GM06990 (cell line): ENCODE measurements around the gene CUL2.
"Not testable (repeated sequence)": the region's sequence is repeated elsewhere in the genome, so short reads cannot be mapped to it uniquely, and the experiment has no call there.

Source experiments
- DNase-seq: peaks from one replicate; pipeline ENCODE4 v3.0.0-alpha.2; 2011; ENCODE audit not compliant: insufficient read length; ENCODE audit errors: extremely low read depth
- H3K27me3 ChIP-seq: replicated peaks from 2 replicates; pipeline ENCODE4 v1.6.0; 2011; ENCODE audit warnings: low read length; ENCODE audit not compliant: control insufficient read depth, insufficient read depth
- H3K36me3 ChIP-seq: 2 replicates; pipeline ENCODE4 v1.5.1; 2011; ENCODE audit warnings: low read length; ENCODE audit not compliant: control insufficient read depth, insufficient read depth
- H3K4me3 ChIP-seq: replicated peaks from 2 replicates; pipeline ENCODE4 v1.5.1; 2011; ENCODE audit warnings: low read depth, mild to moderate bottlenecking, control low read depth, low read length
- TF ChIP-seq, protein P1 (sequence below): IDR thresholded peaks from 2 replicates; pipeline ENCODE4 v1.5.1; 2011; ENCODE audit warnings: low read length, control low read depth, mild to moderate bottlenecking, inconsistent platforms; ENCODE audit not compliant: insufficient read depth, poor library complexity, severe bottlenecking

Gene CUL2

DNA sequence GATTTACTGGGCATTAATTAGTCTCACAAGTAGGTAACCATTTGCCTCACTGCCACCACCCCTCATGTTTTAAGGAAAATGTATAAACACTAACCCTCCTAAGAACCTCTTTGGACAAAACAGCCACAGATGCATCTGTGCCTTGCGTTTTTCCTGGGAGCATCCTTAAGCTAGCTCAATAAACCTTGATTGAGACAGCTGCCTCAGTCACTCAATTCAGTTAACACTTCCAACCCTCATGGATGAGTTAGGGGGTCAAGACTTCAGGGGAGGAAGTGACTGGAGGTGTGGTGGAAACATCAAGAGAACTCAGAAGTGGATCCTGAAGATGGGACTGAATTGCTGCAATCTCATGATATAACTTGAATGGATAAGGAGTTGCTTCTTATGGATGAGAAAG, 31.5 kb downstream of the CUL2 start:
- TF ChIP-seq, protein P1, sequence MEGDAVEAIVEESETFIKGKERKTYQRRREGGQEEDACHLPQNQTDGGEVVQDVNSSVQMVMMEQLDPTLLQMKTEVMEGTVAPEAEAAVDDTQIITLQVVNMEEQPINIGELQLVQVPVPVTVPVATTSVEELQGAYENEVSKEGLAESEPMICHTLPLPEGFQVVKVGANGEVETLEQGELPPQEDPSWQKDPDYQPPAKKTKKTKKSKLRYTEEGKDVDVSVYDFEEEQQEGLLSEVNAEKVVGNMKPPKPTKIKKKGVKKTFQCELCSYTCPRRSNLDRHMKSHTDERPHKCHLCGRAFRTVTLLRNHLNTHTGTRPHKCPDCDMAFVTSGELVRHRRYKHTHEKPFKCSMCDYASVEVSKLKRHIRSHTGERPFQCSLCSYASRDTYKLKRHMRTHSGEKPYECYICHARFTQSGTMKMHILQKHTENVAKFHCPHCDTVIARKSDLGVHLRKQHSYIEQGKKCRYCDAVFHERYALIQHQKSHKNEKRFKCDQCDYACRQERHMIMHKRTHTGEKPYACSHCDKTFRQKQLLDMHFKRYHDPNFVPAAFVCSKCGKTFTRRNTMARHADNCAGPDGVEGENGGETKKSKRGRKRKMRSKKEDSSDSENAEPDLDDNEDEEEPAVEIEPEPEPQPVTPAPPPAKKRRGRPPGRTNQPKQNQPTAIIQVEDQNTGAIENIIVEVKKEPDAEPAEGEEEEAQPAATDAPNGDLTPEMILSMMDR, result no peak
- Histone ChIP-seq H3K4me3 (no peak overlapping the region), H3K27me3 (no peaks in the 10 kb centered on the region), H3K36me3 (peaks cover 2% of the 10 kb centered on the region)
- no peak for DNase-seq

DNA sequence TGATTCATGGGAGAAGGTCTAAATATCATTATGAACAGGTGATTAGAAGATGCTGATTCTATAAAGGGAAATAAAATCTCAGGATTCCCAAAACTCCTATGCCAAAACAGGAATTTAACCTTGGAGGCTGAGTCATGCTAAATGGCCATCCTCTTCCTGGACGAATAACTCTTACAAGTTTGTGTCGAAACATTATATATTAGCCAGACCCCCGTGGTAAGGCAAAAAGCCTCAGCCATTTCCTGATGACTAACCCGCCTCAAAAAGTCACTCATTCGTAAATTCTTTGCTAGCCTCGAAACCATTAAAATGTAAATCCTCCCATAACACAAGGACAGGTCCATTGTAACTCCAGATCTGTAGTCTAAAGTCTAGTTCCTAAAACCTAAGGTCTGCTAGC, 32.0 kb downstream of the CUL2 start:
- Histone ChIP-seq H3K36me3 (peaks cover 2% of the 10 kb centered on the region), H3K27me3 (no peaks in the 10 kb centered on the region), H3K4me3 (no peak overlapping the region)
- DNase-seq, result no peak
- TF ChIP-seq, protein P1, result no peak

DNA sequence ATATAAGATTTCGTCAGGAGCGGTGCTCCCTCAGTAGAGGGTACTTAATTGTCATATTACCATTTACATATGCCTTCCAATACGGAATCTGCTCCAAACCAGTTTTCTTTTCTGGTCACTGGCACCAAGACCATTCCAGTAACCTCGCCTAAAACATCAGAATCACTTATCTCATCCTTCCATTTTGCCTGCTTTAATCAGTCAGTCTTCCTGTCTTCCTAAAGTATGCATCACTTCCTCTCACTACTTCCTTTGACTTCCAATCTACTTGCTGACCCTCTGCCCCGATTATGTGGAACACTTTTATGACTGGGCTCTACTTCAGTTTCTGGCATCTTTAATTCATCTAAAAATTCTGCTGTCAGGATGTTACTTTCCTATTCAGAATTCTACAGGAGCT, 33.5 kb downstream of the CUL2 start:
- Histone ChIP-seq H3K27me3 (no peaks in the 10 kb centered on the region), H3K4me3 (no peak overlapping the region), H3K36me3 (peaks cover 2% of the 10 kb centered on the region)
- no peak for DNase-seq
- TF ChIP-seq, protein P1, result no peak

DNA sequence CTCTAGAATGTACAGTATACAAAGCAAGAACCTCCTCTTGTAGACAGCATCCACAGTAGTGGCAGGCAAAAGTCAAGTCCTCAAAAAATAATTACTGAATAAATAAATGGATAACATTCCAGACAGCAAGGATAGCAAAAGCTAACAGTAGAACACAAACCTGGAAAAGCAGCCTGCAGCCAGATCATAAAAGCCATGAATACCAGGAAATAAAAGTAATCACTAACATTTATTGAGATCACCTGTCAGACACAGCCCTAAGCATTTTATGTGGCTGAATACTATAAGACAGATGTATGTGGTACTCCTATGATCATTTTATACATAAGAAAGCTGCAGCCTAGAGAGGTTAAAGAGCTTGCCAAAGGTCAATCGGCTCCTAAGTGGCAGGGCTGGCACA, 34.0 kb downstream of the CUL2 start:
- TF ChIP-seq, protein P1, result no peak
- DNase-seq, result no peak
- no peak overlapping the region for H3K4me3 ChIP-seq
- H3K36me3 ChIP-seq, result peaks cover 2% of the 10 kb centered on the region
- H3K27me3 ChIP-seq, result no peaks in the 10 kb centered on the region

DNA sequence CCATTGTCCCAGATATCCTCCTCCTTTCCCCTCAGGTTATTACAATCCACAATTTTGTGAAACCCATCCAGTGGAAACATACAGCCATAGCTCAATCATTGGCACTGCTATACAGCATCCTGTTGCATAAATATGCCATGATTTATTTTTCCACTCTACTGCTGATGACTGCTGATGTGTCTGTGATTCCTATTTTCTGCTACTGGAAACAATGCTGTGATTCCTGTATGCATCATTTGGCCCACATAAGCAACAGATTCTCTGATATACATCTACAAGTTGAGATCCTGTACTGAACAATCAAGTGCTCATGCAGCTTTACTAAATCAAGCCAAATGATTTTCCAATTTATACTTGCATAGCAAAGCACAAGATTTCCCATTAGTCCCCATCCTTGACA, 39.6 kb downstream of the CUL2 start:
- no peaks in the 10 kb centered on the region; the same call in none of the 2 replicates for H3K36me3 ChIP-seq
- TF ChIP-seq, protein P1, result no peak

DNA sequence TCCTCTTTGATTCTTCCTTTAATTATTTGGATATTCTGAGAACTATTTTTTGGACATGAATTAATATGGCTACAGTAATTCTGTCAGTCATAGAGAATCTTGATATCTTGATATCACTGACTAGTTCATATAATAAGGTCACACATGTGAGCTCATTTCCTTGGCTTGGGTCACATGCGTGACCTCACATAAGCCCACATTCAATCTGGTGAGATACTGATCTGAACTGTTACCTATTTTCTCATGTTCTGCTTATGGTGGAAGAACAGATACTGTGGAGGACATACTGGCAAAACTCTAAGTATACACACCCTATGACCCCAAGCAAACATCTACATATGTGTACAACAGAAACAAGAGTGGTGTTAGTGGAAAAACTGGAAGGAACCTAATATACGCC, 44.1 kb downstream of the CUL2 start:
- DNase-seq, result no peak
- H3K36me3 ChIP-seq, result peaks cover 4% of the 10 kb centered on the region
- H3K4me3 ChIP-seq, result no peak overlapping the region
- H3K27me3 ChIP-seq, result no peaks in the 10 kb centered on the region
- TF ChIP-seq, protein P1, result no peak

More for the DNA sequence above, 39.6 kb downstream of the CUL2 start:
- no peak for DNase-seq
- Histone ChIP-seq H3K27me3 (no peaks in the 10 kb centered on the region), H3K4me3 (no peak overlapping the region)

DNA sequence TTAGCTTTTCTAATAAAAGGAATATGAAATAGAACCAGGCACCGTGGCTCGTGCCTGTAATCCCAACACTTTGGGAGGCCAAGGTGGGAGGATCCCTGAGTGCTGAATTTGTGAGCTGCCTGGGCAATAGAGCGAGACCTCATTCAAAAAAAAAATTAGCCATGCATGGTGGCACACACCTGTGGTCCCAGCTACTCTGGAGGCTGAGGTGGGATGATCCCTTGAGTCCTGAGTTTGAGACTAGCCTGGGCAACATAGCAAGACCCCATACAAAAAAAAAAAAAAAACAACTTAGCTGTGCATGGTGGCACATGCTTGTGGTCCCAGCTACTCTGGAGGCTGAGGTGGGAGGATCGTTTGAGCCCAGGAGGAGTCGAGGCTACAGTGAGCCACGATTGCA, 44.9 kb downstream of the CUL2 start:
- not testable (repeated sequence) for H3K4me3 ChIP-seq, H3K36me3 ChIP-seq, H3K27me3 ChIP-seq, DNase-seq
